22Rv1 (cell line): ENCODE data around the gene XXYLT1.

Experiments
- H3K27ac ChIP-seq: fragments of 450-650 bp; 2 replicates; pipeline ENCODE4 v1.5.1; 2017
- ZFX ChIP-seq: fragments of 450-650 bp; IDR thresholded peaks from 2 replicates; pipeline ENCODE4 v1.6.1; 2017; ENCODE audit warnings: antibody characterized with exemption, borderline replicate concordance
- TF ChIP-seq, protein P1 (sequence below): fragments of 450-650 bp; IDR thresholded peaks from 2 replicates; pipeline ENCODE4 v1.5.1; 2017; ENCODE audit warnings: mild to moderate bottlenecking

The XXYLT1 gene

DNA sequence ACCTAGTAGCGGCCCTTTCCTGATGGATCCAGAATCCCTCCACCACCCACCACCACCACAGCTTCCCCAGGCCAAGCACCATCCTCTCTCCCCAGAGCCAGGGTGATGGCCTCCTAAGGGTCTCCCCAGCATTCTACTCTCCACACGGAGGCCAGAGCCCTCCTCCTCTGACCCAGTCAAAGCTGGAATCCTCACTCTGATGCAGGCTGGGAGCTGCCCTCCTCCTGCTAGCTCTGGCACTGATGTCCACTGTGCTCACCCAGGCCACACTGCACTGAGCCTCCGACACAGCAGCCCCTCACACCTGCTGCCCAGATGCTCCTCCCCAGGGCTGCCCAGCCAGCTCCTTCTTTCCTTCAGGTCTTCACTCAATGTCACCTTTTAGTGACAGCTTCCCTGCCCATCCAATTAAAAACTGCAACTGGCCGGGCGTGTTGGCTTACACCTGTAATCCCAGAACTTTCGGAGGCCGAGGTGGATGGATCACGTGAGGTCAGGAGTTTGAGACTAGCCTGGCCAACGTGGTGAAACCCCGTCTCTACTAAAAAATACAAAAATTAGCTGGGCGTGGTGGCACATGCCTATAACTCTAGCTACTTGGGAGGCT lies 21.0 kb downstream of the XXYLT1 start:
- TF ChIP-seq, protein P1, sequence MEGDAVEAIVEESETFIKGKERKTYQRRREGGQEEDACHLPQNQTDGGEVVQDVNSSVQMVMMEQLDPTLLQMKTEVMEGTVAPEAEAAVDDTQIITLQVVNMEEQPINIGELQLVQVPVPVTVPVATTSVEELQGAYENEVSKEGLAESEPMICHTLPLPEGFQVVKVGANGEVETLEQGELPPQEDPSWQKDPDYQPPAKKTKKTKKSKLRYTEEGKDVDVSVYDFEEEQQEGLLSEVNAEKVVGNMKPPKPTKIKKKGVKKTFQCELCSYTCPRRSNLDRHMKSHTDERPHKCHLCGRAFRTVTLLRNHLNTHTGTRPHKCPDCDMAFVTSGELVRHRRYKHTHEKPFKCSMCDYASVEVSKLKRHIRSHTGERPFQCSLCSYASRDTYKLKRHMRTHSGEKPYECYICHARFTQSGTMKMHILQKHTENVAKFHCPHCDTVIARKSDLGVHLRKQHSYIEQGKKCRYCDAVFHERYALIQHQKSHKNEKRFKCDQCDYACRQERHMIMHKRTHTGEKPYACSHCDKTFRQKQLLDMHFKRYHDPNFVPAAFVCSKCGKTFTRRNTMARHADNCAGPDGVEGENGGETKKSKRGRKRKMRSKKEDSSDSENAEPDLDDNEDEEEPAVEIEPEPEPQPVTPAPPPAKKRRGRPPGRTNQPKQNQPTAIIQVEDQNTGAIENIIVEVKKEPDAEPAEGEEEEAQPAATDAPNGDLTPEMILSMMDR = no peak
- no peak for TF ChIP-seq ZFX
- no peak overlapping the region for H3K27ac ChIP-seq

DNA sequence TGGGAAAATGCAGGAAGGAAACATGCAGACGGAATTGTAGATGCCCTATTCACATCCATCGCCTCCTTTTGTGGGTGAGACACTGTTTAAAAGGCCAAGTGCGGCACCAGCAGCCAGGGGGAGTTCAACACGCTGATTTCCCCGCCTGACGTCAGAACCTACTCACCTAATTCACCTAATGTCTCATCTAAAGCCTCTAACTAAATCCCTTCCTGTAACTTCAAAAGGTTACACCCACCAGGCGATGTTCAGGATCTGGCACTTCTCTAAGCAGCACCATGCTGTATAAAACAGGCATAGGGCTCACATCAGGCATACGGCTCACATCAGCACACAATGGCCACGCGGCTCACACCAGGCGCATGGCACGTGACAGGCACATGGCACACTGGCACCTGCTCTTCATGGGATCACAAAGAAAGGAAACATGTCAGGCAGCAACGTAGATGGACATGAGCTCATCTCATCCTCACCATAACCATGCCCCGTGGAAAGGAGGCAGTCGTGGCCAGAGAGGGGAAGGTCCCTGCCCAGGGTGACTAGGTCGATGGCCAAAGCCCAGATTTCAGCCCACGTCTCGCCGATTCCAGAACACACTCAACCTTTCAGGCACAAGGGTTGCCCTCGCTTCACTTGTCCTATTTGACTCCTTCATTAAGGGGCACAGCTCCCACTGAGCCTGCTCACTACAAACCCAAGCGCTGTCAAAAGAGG lies 21.7 kb downstream of the XXYLT1 start:
- TF ChIP-seq ZFX = no peak
- TF ChIP-seq, protein P1 = no peak
- no peak overlapping the region for H3K27ac ChIP-seq

DNA sequence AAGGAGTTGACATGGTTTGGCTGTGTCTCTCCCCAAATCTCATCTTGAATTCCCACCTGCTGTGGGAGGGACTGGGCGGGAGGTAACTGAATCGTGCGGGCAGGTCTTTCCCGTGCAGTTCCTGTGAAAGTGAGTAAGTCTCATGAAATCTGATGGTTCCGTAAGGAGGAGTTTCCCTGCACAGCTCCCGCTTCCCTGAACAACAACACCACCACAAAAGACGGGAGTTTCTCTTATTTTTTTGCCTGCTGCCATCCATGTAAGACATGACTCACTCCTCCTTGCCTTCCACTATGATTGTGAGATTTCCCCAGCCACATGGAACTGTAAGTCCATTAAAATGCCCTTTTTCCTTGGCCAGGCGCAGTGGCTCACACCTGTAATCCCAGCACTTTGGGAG lies 22.7 kb downstream of the XXYLT1 start:
- no peak for TF ChIP-seq ZFX
- TF ChIP-seq, protein P1 = no peak
- H3K27ac ChIP-seq = no peak overlapping the region

DNA sequence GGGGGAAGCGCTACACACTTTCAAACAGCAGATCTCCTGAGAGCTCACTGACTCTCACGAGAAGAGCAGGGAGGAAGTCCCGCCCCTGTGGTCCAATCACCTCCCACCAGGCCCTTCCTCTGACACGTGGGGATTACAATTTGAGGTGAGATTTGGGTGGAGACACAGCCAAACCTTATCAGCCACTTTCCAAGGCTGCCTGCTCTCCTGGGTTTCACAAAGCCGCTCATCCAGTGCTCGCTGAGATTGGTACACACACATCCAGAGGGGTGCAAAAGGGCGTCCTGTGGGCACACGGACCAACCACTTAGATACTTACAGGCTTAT lies 23.1 kb downstream of the XXYLT1 start:
- TF ChIP-seq, protein P1 = no peak
- no peak for TF ChIP-seq ZFX

DNA sequence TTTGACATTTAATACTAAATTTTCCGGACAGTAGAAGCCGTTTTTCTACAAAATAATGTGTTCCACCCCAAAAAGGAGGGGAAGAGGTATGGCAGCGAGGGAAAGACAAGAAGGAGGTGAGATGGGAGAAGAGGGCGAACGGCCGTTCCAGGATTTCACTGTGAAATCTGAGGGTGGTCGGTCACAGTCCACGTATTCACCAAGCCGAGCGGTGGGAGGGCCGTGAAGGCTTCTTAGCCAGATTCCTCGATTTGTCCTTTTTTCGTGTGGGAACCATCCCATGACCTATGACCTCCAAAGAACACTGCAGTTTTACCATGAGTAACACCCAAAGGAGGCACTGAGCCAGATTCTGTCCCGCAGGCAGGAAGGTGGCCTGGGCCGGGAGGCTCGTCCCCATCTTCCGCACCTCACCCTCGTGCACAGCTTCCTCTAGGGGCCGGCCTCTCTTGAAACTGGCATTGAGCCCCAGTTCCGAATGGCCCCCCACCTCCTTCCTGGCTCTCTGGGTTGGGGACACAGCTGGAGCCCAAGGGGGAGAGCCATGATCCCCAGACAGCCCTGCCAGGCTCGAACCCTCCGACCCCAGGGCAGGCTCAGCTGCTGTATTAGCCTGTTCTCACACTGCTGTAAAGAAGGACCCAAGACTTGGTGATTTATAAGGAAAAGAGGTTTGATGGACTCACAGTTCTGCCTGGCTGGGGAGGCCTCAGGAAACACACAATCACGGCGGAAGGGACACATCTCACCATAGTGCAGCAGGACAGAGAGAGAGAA lies 23.7 kb downstream of the XXYLT1 start:
- TF ChIP-seq ZFX = no peak
- TF ChIP-seq, protein P1 = no peak
- H3K27ac ChIP-seq = no peak overlapping the region

More for the DNA sequence above, 23.1 kb downstream of the XXYLT1 start:
- H3K27ac ChIP-seq = no peak overlapping the region

DNA sequence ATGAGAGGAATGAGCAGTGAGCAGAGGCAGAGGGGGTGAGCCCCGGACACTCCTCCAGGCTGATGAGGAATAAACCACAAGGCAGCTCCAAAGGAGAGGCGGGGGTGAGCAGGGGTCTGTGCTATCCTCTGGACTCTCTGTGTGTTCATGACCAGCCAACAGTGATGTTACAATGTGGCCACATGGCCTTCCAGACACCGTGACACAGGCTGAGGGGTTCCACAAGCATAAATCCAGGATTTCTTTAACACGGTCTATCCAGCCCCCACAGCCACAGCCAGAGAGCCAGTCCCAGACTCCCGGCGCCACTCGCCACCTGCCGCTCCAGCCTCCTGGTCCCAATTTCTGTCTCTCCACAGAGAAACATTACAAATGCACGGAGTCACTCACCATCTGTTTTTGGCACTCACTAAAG lies 24.4 kb downstream of the XXYLT1 start:
- no peak overlapping the region for H3K27ac ChIP-seq
- TF ChIP-seq, protein P1 = no peak
- no peak for TF ChIP-seq ZFX

DNA sequence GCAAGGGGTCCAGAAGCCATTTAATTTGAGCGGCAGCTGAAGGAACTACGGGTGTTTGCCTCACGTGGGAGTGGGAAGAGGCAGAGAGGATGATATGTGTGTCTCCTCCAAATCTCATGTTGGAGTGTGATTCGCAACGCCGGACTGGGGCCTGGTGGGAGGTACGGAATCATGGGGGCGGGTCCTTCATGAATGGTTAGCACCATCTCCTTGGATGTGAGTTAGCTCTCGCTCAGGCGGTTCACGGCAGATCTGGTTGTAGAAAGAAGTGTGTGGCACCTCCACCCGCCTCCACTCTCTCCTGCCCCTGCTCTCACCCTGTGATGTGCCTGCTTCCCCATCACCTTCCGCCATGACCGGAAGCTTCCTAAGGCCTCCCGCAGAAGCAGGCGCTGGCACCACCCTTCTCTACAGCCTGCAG lies 25.4 kb downstream of the XXYLT1 start:
- no peak overlapping the region for H3K27ac ChIP-seq
- TF ChIP-seq, protein P1 = no peak
- no peak for TF ChIP-seq ZFX
